ENCODE data around the gene SEC14L1. TPM values are rescaled to one million over a fixed set of nuclear protein-coding genes. Genes with fewer than 3 reads are reported as not detected.
A peak's percentile ranks its signal among the peaks of the same experiment; 100 is the strongest.

Gene SEC14L1
- total and polyA plus RNA-seq, 12 donors: 61.8 to 255 (median 143) TPM

GRCh38 chr17:77223642-77224420 lies 83.1 kb downstream of the SEC14L1 start:
- no peaks in the 10 kb centered on the region for H3K4me1 ChIP-seq (replicated peaks in 1 of 2)
- no peak overlapping the region for H3K4me3 ChIP-seq
- no peak for DNase-seq
- no peaks in the 10 kb centered on the region for H3K27me3 ChIP-seq
- peaks cover 0 to 8% of the 10 kb centered on the region in 2 donors for H3K36me3 ChIP-seq (replicated peaks in 1 of 2)
- no peak for TF ChIP-seq POLR2A (IDR thresholded peaks at IDR 0.05)
- TF ChIP-seq, protein P1, sequence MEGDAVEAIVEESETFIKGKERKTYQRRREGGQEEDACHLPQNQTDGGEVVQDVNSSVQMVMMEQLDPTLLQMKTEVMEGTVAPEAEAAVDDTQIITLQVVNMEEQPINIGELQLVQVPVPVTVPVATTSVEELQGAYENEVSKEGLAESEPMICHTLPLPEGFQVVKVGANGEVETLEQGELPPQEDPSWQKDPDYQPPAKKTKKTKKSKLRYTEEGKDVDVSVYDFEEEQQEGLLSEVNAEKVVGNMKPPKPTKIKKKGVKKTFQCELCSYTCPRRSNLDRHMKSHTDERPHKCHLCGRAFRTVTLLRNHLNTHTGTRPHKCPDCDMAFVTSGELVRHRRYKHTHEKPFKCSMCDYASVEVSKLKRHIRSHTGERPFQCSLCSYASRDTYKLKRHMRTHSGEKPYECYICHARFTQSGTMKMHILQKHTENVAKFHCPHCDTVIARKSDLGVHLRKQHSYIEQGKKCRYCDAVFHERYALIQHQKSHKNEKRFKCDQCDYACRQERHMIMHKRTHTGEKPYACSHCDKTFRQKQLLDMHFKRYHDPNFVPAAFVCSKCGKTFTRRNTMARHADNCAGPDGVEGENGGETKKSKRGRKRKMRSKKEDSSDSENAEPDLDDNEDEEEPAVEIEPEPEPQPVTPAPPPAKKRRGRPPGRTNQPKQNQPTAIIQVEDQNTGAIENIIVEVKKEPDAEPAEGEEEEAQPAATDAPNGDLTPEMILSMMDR (IDR thresholded peaks at IDR 0.05): no peak
- no peaks in the 10 kb centered on the region for H3K9me3 ChIP-seq (replicated peaks in 1 of 3)
- H3K27ac ChIP-seq: peak overlapping the region in 2 of 5 donors; percentile 38 to 45
- WGBS, 4 donors: 71 to 83% (median 79%) methylated on average over 26 of the region's 26 CpGs
- intact Hi-C loops (cut with DNase I): no loop called here

DNA sequence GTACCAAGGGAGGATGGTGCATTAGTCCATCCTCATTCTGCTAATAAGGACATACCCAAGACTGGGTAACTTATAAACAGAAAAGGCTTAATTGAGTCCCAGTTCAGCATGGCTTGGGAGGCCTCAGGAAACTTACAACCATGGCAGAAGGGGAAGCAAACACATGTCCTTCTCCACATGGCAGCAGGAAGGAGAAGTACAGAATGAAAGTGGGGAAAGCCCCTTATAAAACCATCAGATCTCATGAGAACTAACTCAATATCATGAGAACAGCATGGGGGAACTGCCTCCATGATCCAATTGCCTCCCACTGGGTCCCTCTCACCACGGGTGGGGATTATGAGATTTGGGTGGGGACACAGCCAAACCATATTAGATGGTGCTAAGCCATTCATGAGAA lies 84.5 kb downstream of the SEC14L1 start:
- intact Hi-C loops (cut with DNase I): no loop called here
- Histone ChIP-seq H3K27me3 (no peaks in the 10 kb centered on the region), H3K36me3 (replicated peaks in 1 of 2) (no peaks in the 10 kb centered on the region), H3K27ac (no peak overlapping the region), H3K9me3 (replicated peaks in 1 of 3) (no peaks in the 10 kb centered on the region), H3K4me1 (replicated peaks in 1 of 2) (no peaks in the 10 kb centered on the region), H3K4me3 (no peak overlapping the region)
- 78 to 91% (median 89%) methylated on average over 1 of the region's 1 CpG for WGBS, 4 donors
- DNase-seq: no peak
- TF ChIP-seq, protein P1 (IDR thresholded peaks at IDR 0.05): no peak

DNA sequence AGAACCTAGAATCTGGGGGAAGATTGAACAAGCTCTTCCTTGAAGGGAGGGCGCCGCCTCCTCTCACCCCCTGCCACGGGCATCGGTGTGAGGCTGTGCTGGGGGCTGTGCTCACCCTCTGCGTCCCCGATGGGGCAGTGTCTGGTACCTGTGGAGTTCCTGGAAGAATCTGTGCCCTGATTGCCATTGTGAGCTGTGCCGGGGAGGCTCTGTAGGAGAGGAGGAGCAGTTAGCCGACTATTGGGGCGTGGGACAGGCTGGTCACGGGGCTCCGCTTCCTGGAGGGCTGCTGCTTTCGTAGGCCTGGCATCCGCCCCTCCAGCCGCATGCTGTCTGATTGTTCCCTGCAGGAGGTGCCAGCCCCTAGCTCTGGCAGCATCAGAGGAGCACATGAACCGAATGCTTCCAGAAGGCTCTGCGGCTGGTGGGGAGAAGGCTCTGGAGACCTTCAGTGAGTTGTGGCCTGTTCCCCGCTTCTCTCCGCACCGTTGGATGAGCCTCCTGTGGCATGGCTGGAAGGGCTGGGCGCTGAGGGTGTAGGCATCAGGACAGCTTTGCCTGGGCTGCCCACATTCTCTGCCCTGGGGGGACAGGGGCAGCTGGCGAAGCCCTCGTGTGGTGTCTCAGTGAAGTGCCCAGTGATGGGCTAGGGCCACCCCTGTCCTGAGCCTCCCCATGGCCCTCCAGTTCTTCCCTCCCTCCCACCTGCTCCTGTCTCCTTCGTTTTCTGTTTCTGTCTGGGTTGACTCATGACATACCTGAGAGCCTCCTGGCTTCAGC lies 86.9 kb downstream of the SEC14L1 start:
- H3K4me3 ChIP-seq: no peak overlapping the region
- no peaks in the 10 kb centered on the region for H3K9me3 ChIP-seq (replicated peaks in 1 of 3)
- H3K36me3 ChIP-seq (replicated peaks in 1 of 2): no peaks in the 10 kb centered on the region
- intact Hi-C loops (cut with DNase I): no loop called here
- H3K27me3 ChIP-seq: no peaks in the 10 kb centered on the region
- DNase-seq: peak in 2 of 7 donors; percentile 27 to 48
- no peaks in the 10 kb centered on the region for H3K4me1 ChIP-seq (replicated peaks in 1 of 2)
- peak overlapping the region in 1 of 5 donors; percentile 51 for H3K27ac ChIP-seq
- TF ChIP-seq POLR2A (IDR thresholded peaks at IDR 0.05): no peak
- TF ChIP-seq, protein P1 (IDR thresholded peaks at IDR 0.05): no peak
- 71 to 77% (median 77%) methylated on average over 3 to 23 of the region's 23 CpGs for WGBS, 4 donors

- DNase-seq: peak in 2 of 7 donors; percentile 27 to 48
- H3K4me3 ChIP-seq: no peak overlapping the region
- intact Hi-C loops (cut with DNase I): no loop called here
- TF ChIP-seq, protein P1 (IDR thresholded peaks at IDR 0.05): no peak
- no peaks in the 10 kb centered on the region for H3K9me3 ChIP-seq (replicated peaks in 1 of 3)
- no peaks in the 10 kb centered on the region for H3K27me3 ChIP-seq
- 76 to 87% (median 81%) methylated on average over 13 to 16 of the region's 16 CpGs for whole genome bisulfite sequencing, 4 donors
- H3K27ac ChIP-seq: peak overlapping the region in 1 of 5 donors; percentile 51
- no peaks in the 10 kb centered on the region for H3K36me3 ChIP-seq (replicated peaks in 1 of 2)
- H3K4me1 ChIP-seq (replicated peaks in 1 of 2): no peaks in the 10 kb centered on the region
These were observed 87.5 kb downstream of the SEC14L1 start for GRCh38 chr17:77228241-77228752.
